HG03103 (cell line): ENCODE measurements around the gene TMEM176B.

Experiments
- ATAC-seq: cut with Tn5 transposase; IDR thresholded peaks from one replicate; pipeline ENCODE4 v1.9.1; 2021; ENCODE audit warnings: low read depth; ENCODE audit not compliant: unreplicated experiment

TMEM176B gene

GRCh38 chr7:150799741-150800580, at the start of gene TMEM176B:
Gene TMEM176B, minus strand, starts transcription at chr7:150800364. Its CDS starts 3,795 bp downstream, at chr7:150796569.
- ATAC-seq, result no peak

GRCh38 chr7:150849204-150849775, 49.1 kb upstream of the TMEM176B start:
- ATAC-seq, result no peak

GRCh38 chr7:150848561-150849115, 48.5 kb upstream of the TMEM176B start:
- ATAC-seq, result no peak

GRCh38 chr7:150848111-150848510, 47.9 kb upstream of the TMEM176B start:
- ATAC-seq, result no peak

- ATAC-seq, result no peak
Measured at GRCh38 chr7:150847536-150847935, 47.4 kb upstream of the TMEM176B start.

GRCh38 chr7:150846291-150847115, 46.3 kb upstream of the TMEM176B start:
- ATAC-seq, result no peak

GRCh38 chr7:150845421-150845861, 45.3 kb upstream of the TMEM176B start:
- no peak for ATAC-seq

GRCh38 chr7:150842716-150843115, 42.6 kb upstream of the TMEM176B start:
- ATAC-seq, result no peak

GRCh38 chr7:150842018-150842417, 41.9 kb upstream of the TMEM176B start:
- no peak for ATAC-seq

- no peak for ATAC-seq
Measured at GRCh38 chr7:150838965-150839650, 38.9 kb upstream of the TMEM176B start.

GRCh38 chr7:150835702-150836280, 35.6 kb upstream of the TMEM176B start:
- no peak for ATAC-seq

- ATAC-seq, result no peak
Measured at GRCh38 chr7:150835019-150835418, 34.9 kb upstream of the TMEM176B start.

- ATAC-seq, result no peak
Measured at GRCh38 chr7:150831851-150832250, 31.7 kb upstream of the TMEM176B start.

GRCh38 chr7:150830937-150831336, 30.8 kb upstream of the TMEM176B start:
- no peak for ATAC-seq

- no peak for ATAC-seq
Measured at GRCh38 chr7:150829426-150829825, 29.3 kb upstream of the TMEM176B start.

- ATAC-seq, result no peak
Measured at GRCh38 chr7:150828384-150828783, 28.2 kb upstream of the TMEM176B start.

GRCh38 chr7:150826061-150826849, 26.1 kb upstream of the TMEM176B start:
- no peak for ATAC-seq

- no peak for ATAC-seq
Measured at GRCh38 chr7:150824379-150825177, 24.4 kb upstream of the TMEM176B start.
